Ecto neural progenitor cell (in vitro differentiated cells): ENCODE results near the gene LTK.
A peak's percentile ranks its signal among the peaks of the same experiment; 100 is the strongest.

Experiments used
- DNase-seq: peaks from one replicate; pipeline ENCODE4 v3.0.0-alpha.2; 2018; ENCODE audit warnings: low spot score

LTK gene

GRCh38 chr15:41530363-41530956, 16.8 kb upstream of the LTK start:
- no peak for DNase-seq

GRCh38 chr15:41523097-41523496, 9.5 kb upstream of the LTK start:
- DNase-seq: no peak

GRCh38 chr15:41521614-41522013, 8.0 kb upstream of the LTK start:
- no peak for DNase-seq

GRCh38 chr15:41520636-41521035, 7.0 kb upstream of the LTK start:
- DNase-seq: no peak

GRCh38 chr15:41517895-41518449, 4.3 kb upstream of the LTK start:
- DNase-seq: no peak

GRCh38 chr15:41512940-41513505, 604 bp downstream of the LTK start:
- peak; percentile 67 for DNase-seq

- DNase-seq: no peak
These were observed 1.1 kb downstream of the LTK start for GRCh38 chr15:41512512-41512939.

DNA sequence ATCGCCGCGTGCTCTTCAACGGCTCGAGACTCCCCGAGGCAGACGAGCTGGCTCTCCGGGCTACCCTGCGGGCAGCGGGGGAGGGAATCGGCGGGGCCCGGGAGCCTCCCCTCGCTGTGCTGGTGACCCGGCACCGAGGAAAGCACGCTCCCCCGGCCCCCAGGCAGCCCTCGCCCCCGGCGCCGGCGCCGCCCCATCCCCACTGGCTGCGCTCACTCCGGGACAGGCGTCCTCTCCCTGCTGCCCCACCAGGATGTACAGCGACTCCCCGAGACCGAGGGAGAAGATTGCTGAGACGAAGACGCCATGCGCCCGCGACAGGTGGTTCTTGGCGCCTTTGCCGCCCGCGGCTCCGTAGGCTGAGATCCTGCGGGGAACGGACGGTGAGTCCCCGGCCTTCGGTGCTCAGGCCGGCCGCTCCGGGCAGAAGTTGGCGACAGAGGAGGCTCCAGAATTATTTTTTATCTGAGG, 1.7 kb downstream of the LTK start:
- no peak for DNase-seq

DNA sequence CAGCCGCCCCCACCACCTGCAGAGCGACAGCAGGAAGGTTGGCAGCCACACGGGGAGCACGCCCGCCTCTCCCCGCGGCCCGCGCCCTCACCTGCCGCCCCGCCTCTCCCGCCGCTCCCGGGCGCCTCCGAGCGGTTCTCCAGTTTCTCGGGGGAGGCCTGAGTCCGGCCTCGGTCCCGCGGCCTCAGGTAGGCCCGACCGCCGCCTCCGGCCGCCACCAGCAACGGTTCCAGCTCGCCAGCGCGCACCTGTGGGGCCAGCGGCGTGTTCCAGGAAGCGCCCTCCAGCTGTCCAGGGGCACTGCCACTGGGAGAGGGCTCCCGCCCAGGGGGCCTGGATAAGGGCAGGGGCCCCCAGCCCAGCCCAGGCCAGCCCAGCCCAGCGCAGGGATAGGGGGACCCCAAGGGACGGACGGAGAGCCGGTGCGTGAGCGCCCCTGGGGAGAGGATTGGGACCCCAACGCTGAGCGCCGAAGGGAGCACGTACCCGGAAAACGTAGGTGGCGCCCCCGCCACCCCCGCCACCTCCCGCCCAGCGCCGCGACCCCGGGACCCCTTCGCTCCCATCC, 2.2 kb downstream of the LTK start:
- DNase-seq: peak; percentile 56

GRCh38 chr15:41510728-41511127, 2.9 kb downstream of the LTK start:
- DNase-seq: no peak

GRCh38 chr15:41507820-41508290, 5.8 kb downstream of the LTK start:
- no peak for DNase-seq

DNA sequence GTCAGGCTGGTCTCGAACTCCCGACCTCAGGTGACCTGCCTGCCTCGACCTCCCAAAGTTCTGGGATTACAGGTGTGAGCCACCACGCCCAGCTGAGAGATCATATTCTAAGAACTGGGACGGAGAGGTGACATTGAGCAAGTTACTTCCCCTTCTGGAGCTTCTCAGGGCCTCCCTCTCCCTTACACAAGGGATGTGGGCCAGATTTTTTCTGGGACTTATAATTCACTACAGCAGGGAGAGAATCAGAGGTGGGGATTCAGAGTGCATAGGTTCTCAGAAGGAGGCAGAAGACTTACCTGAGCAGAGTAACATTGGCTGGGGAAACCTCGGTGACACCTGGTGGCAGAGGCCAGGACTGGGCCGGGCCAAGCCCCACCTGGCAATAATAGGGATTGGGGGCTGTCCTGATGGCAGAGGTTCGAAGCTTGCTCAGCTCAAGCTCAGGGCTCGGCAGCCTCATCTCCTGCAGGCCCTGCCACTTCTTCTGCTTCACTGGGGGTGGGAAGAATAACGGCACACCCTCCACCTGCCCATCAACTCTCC, 6.8 kb downstream of the LTK start:
- DNase-seq: no peak

DNA sequence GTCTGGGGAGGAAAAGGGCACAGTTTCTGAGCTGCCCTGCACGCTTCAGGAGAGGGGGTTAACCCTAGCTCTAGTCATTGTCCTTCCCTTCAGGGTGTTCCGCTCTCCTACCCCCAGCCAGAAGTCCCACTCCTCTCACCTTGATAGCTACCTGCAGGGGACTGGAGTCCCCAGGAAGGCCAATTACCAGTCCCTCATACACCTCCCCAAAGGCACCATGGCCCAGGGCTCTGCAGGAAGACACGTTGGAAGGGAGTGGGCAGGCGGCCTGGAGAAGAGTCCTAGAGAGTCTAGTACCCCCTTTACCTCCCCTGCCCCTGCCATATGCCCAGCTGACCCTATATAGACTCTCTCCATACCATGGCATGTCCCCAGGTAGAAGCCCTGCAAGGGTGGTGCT, 7.9 kb downstream of the LTK start:
- no peak for DNase-seq

DNA sequence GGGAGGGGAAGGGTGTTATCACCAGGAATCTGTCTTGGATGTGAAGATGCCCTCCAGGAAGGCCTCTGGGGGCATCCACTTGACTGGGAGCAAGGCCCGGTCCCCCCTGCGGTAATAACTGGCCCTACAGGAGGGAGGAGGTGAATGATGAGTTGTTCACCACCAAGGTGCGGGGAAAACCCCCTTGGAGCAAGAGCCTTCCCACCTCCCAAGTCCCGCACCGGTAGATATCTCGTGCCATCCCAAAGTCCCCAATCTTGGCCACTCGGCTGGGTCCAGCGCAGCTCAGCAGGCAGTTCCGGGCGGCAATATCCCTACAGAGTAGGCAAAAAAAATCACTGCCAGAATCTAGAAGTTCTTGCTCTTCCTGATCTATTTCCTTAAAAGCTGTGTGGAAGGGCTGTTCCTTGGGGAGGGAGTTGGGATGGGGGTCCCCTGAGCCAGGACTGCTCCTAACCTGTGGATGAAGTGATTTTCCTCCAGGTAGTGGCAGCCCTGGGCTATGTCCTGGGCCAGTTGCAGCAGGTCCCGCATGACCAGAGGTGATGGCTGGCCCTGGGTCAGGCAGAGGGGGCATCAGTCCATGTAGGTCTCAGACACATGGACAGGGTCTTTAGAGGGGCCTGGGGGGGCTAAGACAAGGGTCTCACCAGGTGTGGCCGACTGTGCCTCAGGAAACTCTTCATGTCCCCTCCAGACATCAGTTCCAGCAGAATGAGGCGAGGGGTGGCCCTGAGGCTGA, 8.7 kb downstream of the LTK start:
- no peak for DNase-seq

DNA sequence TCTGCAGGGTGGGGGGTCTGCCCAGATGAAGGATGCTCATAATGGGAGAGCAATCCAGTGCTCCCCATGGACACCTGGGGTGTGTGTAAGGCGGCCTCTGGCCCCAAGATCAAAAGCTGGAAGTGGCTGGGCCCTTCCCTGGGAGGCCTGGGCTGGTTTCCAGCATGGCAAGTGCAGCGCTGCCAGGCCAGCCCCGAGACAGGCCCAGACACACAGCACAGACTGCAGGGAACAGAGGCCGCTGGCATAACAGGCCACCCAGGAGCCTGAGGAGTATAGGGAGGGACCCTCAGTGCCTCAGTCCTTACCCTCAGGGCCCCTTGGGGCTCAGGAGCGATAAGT, 10.0 kb downstream of the LTK start:
- no peak for DNase-seq

DNA sequence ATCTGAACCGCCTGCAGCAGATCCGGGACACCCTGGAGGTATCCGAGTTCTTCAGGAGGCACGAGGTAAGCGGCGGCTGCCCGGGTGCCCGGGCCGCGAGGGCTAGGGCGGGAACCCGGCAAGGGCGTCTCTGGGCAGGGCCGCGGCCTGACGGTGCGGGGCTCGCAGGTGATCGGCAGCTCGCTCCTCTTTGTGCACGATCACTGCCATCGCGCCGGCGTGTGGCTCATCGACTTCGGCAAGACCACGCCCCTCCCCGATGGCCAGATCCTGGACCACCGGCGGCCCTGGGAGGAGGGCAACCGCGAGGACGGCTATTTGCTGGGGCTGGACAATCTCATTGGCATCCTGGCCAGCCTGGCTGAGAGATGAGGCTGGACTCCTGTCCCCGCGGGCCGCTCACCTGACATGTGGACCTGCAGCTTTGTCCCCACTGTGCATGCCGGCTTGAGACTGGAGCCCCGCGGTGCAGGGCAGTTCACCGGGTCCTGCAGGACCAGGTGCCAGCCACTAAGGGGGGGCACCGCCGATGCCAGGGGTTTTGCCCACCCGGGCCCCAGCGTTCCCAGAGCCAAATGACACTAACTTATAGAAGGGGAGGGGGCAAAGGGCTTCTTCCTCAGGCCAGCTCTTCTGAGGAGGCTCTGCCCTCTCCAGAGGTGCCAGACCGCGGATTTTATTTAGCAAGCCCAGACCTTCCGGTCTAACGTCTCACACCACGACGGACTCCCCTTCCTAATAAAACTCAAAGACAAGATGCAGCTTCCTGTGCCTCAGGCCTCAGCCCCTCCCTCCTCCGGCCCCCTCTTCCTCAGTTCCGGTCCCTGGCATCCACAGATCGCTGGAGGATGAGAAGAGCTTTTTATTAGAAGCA, 10.6 kb downstream of the LTK start:
- DNase-seq: peak; percentile 64

DNA sequence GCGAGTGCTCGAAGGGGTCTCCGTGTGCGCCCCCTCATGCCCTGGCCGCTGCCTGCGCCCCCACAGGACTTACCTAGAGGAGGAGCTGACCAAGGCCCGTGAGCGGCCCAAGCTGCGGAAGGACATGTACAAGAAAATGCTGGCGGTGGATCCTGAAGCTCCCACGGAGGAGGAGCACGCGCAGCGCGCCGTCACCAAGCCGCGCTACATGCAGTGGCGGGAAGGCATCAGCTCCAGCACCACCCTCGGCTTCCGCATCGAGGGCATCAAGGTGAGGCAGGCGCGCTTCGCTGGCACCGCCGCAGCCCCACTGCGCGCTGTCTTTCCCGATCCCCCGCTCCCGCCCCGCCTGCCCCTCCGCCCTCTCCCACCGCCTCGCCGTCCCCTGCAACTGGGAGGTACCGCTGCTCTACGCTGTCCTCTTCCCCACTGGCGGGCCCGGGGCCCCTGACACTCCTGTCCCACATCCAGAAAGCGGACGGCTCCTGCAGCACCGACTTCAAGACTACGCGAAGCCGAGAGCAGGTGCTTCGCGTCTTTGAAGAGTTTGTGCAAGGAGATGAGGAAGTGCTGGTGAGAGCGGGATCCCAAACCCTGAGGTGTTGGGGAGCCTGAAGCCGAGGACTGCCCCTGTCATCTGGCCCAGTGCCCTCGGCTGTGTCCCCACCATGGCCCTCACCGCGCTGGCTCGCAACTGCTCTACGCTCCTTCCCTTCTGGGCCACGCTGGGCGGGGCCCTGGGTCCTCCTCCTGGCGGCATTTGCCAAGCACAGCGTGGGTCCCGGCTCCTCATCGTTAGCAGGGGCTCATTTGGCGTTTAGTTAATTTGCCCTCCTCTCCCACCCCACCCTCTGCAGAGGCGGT, 11.5 kb downstream of the LTK start:
- no peak for DNase-seq

- DNase-seq: no peak
These were observed 12.3 kb downstream of the LTK start for GRCh38 chr15:41501191-41501917.

- no peak for DNase-seq
These were observed 14.3 kb downstream of the LTK start for GRCh38 chr15:41499109-41499851.
